WERI-Rb-1 (cell line): ENCODE results near the gene ZNF138.

Experiments used
- DNase-seq: peaks from one replicate; pipeline ENCODE4 v3.0.0-alpha.2; 2020
- H3K27ac ChIP-seq: fragments of 250-450 bp; sonication (Bioruptor Pico); 2 replicates; pipeline ENCODE4 v1.5.1; 2020; ENCODE audit warnings: mild to moderate bottlenecking, moderate library complexity
- H3K27me3 ChIP-seq: fragments of 250-450 bp; sonication (Bioruptor Pico); 2 replicates; pipeline ENCODE4 v1.5.1; 2021; ENCODE audit warnings: mild to moderate bottlenecking, low read depth, moderate library complexity; ENCODE audit not compliant: insufficient read depth, severe bottlenecking
- H3K36me3 ChIP-seq: fragments of 250-450 bp; sonication (Bioruptor Pico); 2 replicates; pipeline ENCODE4 v1.5.1; 2020; ENCODE audit warnings: mild to moderate bottlenecking, moderate library complexity
- H3K4me3 ChIP-seq: 2 replicates; pipeline ENCODE4 v1.5.1; 2011; ENCODE audit warnings: low read depth, mild to moderate bottlenecking, control low read depth, low read length
- H3K9me3 ChIP-seq: fragments of 250-450 bp; sonication (Bioruptor Pico); 2 replicates; pipeline ENCODE4 v1.5.1; 2021; ENCODE audit warnings: mild to moderate bottlenecking, moderate library complexity; ENCODE audit not compliant: severe bottlenecking
- TF ChIP-seq, protein P1 (sequence below): IDR thresholded peaks from 2 replicates; pipeline ENCODE4 v1.5.1; 2011; ENCODE audit warnings: low read depth, mild to moderate bottlenecking, control low read depth, inconsistent platforms, low read length

ZNF138 gene

DNA sequence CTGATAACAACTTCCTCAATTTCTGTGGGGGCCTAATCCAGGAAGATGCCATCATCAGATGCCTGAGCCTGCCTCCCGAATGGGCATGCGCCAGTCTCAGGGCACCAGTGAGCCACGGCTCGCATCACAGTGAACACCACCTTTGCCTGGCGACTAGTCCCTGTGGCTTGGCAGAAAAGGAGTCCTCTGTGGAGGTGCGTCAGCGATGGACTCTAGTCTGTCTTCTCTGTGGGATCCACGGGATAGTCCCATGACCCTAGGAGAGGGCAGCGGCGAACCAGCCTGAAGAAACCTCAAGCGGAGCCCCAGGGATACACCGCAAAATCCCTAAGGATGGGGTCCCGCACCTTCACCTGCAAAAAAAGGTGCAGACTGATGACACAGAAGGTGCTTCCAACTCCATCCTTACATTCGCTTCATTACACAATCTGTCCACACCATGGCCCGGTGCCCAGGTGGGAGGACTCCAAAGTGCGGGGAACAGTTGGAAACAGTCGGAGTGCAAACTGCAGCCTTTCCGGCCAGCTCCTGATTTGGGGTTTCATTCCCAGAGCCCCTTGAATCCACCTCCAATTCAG lies 73.7 kb downstream of the ZNF138 start:
- Histone ChIP-seq H3K4me3 (no peak overlapping the region), H3K9me3 (peaks cover 32% of the 10 kb centered on the region)

DNA sequence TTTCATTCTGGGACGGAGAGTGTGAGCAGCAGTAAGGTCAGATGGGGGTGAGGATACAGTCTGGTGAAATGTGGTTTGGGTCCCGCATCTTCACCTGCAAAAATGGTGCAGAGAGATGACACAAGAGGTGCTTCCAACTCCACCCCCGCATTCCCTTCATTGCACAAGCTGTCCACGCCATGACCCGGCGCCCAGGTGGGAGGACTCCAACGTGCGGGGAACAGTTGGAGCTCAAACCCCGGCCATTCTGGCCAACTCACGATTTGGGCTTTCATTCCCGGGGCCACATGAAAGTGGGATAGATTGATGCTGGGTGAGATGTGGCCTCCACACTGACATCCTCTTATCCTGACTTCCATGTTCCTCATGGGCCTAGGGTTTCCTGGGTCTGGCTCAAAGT lies 74.3 kb downstream of the ZNF138 start:
- Histone ChIP-seq H3K27ac (no peak overlapping the region), H3K27me3 (peaks cover 2% of the 10 kb centered on the region), H3K9me3 (peaks cover 38% of the 10 kb centered on the region), H3K4me3 (no peak overlapping the region), H3K36me3 (no peaks in the 10 kb centered on the region)
- no peak for DNase-seq
- TF ChIP-seq, protein P1, sequence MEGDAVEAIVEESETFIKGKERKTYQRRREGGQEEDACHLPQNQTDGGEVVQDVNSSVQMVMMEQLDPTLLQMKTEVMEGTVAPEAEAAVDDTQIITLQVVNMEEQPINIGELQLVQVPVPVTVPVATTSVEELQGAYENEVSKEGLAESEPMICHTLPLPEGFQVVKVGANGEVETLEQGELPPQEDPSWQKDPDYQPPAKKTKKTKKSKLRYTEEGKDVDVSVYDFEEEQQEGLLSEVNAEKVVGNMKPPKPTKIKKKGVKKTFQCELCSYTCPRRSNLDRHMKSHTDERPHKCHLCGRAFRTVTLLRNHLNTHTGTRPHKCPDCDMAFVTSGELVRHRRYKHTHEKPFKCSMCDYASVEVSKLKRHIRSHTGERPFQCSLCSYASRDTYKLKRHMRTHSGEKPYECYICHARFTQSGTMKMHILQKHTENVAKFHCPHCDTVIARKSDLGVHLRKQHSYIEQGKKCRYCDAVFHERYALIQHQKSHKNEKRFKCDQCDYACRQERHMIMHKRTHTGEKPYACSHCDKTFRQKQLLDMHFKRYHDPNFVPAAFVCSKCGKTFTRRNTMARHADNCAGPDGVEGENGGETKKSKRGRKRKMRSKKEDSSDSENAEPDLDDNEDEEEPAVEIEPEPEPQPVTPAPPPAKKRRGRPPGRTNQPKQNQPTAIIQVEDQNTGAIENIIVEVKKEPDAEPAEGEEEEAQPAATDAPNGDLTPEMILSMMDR = no peak

More for the DNA sequence above, 73.7 kb downstream of the ZNF138 start:
- Histone ChIP-seq H3K27ac (no peak overlapping the region), H3K27me3 (peaks cover 2% of the 10 kb centered on the region), H3K36me3 (no peaks in the 10 kb centered on the region)
- DNase-seq = no peak
- TF ChIP-seq, protein P1 = no peak

DNA sequence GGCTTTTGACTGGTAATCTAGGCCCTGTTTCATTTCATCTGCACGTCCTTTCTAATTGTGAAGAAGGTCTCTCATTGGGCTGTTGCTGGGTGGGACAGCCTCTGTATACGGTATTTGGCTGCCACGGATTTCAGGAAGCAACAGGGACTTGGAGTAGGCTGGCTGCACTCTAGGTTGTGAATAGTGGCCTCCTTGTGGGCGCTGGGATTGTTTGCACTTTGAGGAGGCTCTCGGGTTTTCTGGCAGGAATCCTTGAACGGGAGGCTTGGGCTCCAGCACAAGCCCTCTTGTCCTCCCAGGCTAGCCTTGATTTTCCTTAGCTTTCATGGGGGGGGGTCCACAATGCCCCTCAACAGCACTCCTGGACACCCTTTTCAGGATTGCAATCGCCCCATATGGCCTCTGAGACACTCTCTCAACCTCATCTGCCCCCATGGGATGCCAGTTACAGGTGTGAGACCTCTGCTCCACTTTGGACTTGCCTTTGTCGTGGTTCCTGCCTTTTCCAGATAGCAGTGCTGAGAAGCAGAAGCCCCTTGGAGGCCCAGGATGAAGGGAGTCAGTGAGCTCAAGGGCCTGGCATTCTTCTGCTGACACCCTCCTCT lies 75.0 kb downstream of the ZNF138 start:
- no peak overlapping the region for H3K27ac ChIP-seq
- peaks cover 40% of the 10 kb centered on the region for H3K9me3 ChIP-seq
- no peaks in the 10 kb centered on the region for H3K36me3 ChIP-seq
- no peak for DNase-seq
- H3K4me3 ChIP-seq = no peak overlapping the region
- TF ChIP-seq, protein P1 = no peak
- H3K27me3 ChIP-seq = peaks cover 2% of the 10 kb centered on the region

DNA sequence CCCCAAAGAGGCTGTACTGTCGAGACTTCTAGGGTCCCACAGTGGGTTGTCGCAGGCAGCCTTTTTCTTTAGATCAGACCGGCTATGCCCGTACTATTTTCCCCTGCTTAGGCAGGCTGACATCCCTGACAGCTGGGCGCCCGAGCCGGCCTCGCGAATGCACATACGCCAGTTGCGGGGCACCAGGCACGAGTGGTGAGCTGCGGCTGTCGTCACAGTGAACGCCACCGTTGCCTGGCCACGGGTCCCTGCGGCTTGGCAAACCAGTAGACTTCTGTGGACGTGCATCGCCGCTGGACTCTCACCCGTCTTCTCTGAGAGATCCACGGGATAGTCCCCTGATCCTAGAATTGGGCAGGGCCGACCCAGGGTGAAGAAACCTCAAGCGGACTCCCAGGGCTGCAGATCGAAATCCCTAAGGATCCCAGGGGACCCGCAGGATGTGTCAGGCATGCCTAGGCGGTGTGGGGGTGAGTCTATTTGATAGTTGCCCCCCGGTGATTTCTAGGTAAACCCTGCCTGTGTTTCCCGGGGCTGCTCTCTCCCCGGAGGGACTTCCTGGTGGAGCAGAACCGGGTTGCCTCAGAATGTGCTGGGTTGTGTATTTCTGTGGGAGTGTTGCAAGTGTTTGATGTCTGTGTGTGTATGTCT lies 75.8 kb downstream of the ZNF138 start:
- Histone ChIP-seq H3K27ac (no peak overlapping the region), H3K27me3 (peaks cover 2% of the 10 kb centered on the region), H3K36me3 (no peaks in the 10 kb centered on the region), H3K9me3 (peaks cover 46% of the 10 kb centered on the region), H3K4me3 (no peak overlapping the region)
- DNase-seq = no peak
- TF ChIP-seq, protein P1 = no peak

DNA sequence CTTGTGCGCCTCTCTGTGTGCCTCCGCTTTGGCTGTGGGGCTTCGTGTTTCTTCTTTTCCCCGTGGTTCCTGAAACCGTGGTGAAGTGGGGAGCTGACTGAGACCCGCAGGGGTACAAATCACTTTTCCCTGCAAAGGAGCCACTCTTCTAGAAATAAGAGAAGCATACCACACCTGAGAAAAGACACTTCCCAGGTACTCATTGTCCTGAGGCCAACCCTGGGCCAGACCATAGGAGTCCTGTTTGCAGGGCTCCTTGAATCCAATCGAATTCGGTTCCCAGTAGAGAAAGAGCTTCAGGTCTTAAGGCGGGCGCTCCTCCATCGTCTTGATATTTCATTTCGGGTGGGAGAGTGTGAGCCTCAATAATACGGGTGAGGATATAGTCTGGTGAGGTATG lies 76.4 kb downstream of the ZNF138 start:
- Histone ChIP-seq H3K27me3 (peaks cover 2% of the 10 kb centered on the region), H3K4me3 (no peak overlapping the region), H3K27ac (no peak overlapping the region), H3K9me3 (peaks cover 51% of the 10 kb centered on the region), H3K36me3 (no peaks in the 10 kb centered on the region)
- TF ChIP-seq, protein P1 = no peak
- DNase-seq = no peak
